HK-2 (cell line): Measurements from ENCODE around the gene TASL.
"Not testable (repeated sequence)": the region's sequence is repeated elsewhere in the genome, so short reads cannot be mapped to it uniquely, and the experiment has no call there.

ENCODE experiments used
- DNase-seq: peaks from one replicate; pipeline ENCODE4 v3.0.0-alpha.2; 2018; ENCODE audit not compliant: unreplicated experiment

Gene TASL

GRCh38 chrX:30576881-30577280, 685 bp downstream of the TASL start:
- DNase-seq: no peak

- no peak for DNase-seq
Observed at GRCh38 chrX:30573125-30573524, 4.4 kb downstream of the TASL start.

DNA sequence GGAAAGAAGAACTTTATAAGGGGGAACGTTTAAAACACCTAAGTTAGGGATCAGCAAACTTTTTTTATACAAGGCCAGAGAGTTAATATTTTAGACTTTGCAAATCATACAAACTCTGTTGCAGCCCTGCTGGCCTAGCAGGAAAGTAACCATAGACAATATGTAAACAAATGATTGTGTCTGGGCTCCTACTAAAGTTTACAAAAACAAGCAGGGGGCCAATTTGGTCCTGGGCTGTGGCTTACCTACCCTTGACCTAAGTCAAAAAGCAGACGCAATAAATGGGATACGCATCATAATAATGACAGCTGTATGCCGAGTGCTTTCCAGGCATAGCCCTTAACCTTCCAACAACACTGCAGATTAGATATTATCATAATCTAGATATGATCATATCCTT, 4.9 kb downstream of the TASL start:
- DNase-seq: no peak

DNA sequence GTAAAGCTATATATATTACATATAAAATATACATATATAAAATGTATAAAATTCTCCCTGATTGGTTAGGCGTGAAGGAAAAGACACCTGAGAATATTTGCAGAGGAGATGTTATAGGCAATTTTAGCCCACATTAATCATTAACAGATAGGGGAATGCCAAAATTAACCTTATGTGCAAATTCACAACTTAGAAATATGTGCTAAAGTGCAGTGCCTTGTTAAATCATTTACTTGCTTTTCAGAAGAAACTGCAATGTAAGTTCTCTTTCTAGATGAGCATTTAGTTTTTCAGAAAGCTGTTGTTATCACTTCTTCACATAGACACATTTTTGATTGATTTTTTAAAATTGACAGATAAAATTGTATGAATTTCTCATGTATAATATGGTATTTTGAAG, 5.6 kb downstream of the TASL start:
- DNase-seq: no peak

- DNase-seq: no peak
Observed at GRCh38 chrX:30570505-30570904, 7.1 kb downstream of the TASL start.

DNA sequence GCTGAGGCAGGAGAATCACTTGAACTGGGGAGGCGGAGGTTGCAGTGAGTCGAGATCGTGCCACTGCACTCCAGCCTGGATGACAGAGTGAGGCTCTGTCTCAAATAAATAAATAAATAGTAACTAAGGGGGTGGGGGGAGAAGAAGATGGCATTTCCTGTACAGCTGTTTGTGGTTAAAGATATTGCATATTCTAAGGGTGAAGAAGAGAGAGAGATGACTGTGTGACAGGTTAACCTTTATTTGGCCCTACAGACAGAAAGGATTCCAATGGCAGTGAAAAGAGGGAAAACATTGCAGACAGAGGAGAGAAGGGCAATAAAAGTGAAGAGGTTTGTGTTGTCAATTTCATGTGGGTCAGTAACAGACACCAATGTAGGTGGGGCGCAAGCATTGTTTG, 9.4 kb downstream of the TASL start:
- no peak for DNase-seq

DNA sequence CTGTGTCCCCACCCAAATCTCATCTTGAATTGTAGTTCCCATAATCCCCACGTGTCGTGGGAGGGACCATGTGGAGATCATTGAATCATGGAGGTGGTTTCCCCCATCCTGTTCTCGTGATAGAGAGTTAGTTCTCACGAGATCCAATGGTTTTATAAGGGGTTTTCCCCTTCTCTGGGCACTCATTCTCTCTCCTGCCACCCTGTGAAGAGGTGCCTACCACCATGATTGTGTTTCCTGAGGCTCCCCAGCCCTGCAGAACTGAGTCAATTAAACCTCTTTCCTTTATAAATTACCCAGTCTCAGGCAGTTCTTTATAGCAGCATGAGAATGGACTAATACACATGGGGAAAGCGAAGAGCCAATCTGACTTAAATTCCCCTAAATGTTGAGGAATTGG, 14.5 kb downstream of the TASL start:
- not testable (repeated sequence) for DNase-seq

- DNase-seq: no peak
Observed at GRCh38 chrX:30561191-30561590, 16.4 kb downstream of the TASL start.

DNA sequence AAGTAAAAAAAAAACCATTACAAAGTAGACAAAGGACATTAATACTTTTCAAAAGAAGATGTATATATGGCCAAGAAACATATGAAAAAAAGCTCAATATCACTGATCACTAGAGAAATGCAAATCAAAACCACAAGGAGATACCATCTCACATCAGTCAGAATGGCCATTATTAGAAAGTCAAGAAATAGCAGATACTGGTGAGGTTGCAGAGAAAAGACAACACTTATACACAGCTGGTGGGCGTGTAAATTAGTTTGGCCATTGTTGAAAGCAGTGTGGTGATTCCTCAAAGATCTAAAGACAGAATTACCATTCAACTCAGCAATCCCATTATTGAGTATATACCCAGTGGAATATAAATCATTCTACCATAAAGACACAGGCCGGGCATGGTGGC, 39.3 kb downstream of the TASL start:
- DNase-seq: no peak

DNA sequence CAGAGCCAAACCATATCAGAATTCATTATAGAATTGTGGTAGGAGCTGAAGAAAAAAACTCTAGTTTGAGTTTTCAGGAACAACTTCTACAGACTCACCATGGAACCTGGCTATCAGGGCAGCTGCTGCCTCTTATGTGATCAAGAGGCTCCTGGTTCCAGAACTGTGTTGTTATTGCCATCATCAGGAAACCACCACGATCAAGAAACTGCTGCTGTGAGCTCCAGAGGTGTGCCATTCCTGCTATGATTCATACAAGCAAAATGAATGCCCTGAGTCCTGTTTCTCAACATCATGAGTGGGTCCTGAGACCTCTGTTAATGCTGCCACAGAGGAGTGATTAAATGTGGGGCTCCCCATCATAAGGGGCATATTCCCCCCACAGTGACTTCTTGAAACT, 43.7 kb downstream of the TASL start:
- no peak for DNase-seq

- DNase-seq: no peak
Observed at GRCh38 chrX:30533266-30533665, 44.3 kb downstream of the TASL start.

GRCh38 chrX:30530606-30531005, 47.0 kb downstream of the TASL start:
- no peak for DNase-seq

DNA sequence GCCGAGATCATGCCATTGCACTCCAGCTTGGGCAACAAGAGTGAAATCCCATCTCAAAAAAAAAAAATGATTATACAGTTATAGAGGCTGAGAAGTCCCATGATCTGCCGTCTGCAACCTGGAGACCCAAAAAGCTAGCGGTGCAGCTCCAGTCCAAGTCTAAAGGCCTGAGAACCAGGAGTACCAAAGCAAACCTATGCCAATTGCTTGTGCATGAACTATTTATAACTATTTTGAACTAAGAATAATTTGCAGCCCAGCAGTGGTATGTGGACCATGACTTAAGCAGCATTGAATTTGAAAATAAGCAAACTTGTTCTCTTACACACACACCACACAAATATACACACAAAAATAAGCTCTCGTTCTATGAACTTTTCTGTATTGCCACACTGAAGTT, 51.8 kb downstream of the TASL start:
- DNase-seq: no peak

- DNase-seq: no peak
Observed at GRCh38 chrX:30521440-30522182, 56.0 kb downstream of the TASL start.

DNA sequence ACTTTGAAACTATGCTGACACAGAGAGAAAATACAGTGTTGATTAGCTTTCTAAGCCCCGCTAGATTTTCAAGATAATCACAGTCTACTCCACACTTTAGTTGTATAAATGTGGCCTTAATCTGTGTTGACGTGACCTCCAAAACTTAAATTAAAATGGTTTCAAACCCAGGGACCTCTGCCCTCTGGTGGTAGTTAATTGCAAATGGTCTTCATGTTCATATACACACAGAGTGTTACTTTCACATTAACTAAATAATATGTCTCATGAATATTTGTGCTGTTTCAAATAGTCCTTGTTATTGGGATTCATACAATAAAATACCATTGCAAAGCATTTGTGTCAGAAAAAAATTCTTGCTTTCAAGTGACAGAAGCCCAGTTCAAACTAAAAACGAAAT, 64.3 kb downstream of the TASL start:
- DNase-seq: no peak
